NCI-H2171 (cell line): ENCODE data around the gene ZBTB48.
"Not testable (repeated sequence)": the region's sequence is repeated elsewhere in the genome, so short reads cannot be mapped to it uniquely, and the experiment has no call there.

ENCODE experiments used
- DNase-seq: peaks from one replicate; lab custom pipeline; 2025; lab: John Stamatoyannopoulos, UW

Gene ZBTB48

DNA sequence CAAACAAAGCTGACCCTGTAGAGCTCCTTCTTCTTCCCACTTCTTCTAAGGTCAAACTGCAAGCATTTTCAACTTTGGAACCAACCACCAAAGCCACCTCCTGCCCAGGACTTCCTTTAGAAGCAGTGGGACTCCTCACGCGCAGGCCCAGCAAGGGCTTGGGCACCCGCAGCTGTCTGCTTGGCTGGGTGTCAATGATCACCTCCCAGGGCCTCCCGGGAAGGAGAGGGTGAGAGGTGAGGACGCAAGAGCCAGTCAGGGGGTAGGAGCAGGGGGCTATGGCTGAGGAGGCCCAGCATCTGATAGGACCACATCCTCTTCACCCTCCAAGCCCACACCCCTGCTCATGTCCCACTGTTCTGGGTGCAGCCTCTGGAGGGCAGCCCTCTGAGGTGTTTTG, 12.6 kb downstream of the ZBTB48 start:
- DNase-seq = no peak

DNA sequence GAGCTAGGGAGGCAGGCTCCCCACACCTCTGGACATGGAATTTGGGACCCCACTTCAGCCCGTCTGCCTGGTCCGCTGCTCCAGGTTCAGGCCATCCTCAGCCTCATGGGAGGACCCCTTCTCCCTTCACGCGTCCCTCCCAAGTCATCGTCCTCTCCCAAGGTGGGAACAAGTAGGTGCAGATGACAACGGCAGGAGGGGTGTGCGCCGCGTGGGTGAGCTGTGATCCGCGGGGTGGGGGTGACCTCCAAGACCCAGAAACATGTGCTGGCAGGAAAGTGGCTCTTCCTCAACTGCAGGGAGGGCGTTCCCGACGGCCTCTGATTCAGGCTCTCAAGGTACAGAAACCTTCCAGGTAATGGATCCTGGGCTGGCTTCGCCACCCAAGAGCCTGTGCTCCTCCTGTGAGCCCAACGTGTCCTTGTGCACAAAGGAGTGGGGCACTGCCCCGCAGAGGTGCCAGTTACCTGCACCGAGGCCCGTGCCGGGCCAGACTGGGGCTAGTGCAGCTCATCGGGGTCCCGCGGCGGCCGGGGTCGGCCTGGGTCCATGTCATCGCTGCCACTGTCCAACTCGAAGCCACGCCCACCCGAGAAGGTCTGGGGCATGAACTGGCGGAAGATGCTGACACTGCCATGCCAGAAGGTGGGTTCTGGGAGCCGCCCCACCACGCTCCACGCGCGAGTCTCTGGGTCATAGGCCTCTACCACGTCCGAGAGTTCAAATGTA, 13.2 kb downstream of the ZBTB48 start:
- no peak for DNase-seq

DNA sequence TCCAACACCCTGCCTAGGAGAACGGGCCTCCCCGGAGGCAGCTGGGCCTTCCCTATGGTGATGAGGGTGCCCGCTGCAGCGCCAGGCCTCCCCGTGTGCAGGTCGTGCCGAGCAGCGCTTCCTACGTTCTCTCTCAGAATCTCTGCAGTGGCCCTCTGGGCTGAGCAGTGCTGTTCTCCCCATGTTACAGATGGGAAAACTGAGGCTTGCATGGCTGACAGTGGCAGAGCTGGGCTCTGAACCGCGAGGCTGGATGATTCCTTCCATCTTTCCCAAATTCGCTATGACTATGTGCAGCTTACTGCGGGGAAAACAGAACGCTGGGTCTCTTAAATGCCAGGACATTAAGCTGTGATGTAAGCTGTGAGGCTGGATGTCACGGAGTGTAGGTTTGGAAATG, 14.0 kb downstream of the ZBTB48 start:
- no peak for DNase-seq

DNA sequence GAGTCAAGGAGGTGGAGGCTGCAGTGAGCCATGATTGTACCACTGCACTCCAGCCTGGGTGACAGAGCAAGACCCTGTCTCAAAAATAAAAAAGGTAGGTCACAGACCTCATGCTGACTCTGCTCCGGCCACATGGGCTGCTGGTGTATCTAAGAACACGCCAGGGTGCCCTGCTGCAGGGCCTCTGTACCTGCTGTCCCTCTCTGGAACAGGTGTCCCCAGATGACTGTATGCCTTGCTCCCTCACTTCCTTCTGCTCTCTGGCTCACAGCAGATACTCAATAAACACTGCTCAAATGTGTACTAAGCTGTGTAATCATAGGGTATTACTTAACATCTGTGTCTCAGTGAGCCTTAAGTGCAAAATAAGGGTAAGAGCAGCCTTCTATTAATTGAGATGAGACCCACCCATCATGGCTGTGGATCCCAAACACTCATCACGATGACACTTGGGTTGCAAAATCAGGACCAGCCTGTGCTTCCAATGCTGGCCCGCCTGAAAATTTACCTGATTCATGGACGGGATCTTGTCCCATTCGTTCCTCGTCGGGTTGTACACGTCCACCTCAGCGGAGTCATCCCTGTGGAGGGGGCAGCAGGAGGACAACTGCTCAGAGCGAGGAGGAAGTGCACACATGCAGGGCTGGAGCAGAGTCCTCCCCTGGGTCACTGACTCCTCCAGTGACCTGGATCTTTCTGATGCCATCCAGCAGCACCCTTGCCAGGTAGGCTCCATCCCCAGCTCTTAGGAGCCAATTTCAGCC, 15.4 kb downstream of the ZBTB48 start:
- DNase-seq = no peak

DNA sequence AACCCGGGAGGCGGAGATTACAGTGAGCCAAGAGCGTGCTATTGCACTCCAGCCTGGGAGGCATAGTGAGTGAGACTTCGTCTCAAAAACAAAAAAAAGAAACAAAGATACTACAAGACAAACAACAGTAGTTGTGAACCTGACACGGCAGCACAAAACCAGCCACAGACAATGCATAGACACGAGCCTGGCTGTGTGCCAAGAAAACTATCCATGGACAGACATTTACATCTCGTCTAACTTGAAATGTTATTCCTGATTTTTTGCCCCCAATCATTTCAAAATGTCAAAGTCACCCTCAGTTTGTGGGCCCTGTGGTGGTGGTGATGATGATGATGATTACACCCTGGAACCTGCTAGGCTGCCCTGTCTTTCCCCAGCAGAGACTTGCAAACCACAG, 16.6 kb downstream of the ZBTB48 start:
- no peak for DNase-seq

DNA sequence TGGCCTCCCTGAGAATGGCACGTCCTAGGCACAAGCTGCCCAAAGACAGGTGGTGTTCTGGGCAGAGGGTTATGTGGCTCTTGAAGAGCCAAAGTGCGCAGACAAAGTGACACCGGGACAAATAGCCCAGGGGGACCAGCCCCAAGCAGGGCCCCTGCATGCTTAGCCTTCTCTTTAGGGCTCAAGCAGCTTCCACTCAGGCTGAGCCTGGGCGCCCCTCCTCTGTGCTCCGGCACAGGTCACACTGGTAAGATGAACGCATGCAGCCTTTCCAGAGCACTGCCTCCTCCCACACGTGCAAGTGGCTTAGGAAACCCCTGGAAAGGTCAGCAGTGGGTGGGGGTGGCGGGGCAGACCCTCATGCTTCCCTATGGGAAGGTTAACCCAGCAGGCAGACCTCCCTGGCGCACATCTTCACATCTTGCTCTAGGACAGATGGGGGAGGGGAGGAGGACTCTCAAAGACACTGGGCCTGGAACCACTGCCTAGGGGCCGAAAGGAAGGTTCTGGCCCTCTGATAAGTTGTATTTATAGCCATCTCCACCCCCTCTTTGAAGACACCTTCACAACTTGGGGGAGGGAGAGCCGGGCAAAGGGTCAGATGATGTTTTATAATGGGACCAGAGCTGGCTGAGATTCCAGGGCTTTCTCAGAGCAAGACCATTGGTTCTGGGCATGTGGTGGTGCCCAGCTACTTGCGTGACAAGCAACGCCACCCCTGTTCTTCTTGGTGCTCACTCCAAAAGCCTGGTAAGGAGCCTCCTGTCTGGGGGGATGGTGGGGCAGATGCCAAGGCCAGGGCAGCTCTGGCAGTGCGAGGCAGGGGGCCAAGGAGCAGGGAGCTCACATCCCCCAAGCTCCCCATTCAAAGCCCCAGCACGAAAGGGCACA, 17.3 kb downstream of the ZBTB48 start:
- DNase-seq = no peak

DNA sequence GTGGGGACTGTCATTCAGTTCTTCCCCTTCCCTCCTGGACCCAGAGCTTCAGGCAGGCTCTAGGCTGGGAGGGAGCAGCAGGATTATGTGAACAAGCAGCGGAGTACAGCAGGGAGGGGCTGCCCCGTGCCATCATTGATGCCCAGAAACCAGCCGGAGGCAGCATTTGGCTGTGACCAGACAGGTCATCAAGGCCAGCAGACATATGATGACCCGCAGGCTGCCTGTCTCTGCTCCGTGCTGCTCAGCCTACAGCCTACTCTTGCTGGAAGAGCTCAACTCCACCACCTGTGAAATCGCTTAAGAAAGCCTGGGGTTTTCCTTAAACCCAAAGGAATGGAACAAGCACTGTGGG, 18.0 kb downstream of the ZBTB48 start:
- no peak for DNase-seq

DNA sequence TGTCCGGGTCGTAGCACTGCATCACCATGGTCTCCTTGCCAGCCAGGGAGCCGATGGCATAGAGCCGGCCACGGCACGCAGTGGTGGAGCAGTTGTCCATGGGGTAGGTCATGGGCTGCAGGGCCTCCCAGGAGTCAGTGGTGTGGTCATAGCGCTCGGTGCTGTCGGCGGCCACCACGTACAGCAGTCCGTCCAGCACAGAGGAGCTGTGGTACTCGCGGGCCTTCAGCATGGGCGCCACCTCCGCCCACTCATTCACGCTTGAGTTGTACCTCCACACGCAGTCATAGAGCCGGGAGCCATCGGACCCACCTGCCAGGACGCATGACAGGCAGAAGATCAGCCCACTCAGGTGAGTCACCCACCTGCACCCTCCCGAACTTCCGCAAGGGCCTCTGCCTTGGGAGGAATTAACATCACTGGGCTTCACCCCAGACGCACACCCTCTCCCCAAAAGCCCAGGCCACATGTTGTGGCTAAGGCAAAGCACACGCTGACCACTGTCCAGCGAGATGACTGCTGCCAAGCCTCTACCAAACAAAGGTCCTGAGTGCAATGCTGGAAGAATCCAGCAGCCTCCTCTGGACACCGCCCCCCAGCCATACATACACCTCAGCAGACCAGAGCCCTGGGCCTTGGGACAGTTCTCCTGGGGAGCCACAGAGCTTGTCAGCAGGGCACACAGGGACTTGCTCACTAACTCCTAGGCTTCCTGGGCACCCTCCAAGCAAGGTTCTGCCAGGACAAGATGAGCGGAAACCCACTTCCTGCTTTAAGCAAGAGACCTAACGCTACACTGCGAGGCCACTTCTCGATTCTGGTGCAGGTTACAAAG, 19.6 kb downstream of the ZBTB48 start:
- no peak for DNase-seq

DNA sequence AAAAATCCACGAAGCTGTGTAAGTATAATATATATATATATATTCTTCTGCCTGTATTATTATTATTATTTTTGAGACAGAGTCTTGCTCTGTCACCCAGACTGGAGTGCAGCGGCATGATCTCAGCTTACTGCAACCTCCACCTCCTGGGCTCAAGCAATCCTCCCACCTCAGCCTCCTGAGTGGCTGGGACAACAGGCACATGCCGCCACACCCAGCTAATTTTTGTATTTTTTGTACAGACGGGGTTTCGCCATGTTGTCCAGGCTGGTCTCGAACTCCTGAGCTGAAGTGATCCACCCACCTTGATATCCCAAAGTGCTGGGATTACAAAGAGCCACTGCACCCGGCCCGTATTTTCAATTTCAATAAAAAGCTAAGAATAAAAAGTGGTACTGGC, 20.2 kb downstream of the ZBTB48 start:
- not testable (repeated sequence) for DNase-seq

DNA sequence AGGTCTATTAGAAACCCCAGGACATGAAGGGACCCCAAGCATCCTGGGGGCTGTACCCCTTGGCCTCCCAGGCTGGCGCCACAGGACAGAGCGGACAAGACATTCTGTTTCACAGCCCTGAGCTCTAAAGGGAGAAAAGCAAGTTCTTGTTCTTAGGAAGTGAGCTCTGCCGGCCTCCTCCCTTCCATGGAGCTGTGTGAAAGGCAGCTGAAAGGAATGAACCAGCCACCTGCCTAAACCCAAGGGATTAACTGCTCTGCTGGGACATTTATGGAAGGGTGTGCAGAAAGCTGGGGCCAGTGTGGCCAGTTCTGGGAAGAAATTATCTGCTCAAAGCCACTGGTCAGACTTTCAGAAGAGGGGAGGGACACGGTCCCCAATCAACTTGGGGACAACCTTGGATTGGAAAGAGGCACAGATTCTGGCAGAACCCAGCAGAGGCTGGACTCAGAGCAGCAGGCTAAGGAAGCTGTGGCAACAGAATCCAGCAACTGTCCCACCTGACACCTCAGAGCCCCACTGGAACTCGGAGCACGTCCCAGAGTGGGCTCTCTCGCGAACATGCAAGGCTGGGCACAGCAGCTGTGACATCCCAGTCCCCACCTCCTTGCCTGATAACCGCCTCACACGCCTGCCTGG, 20.7 kb downstream of the ZBTB48 start:
- DNase-seq = no peak

DNA sequence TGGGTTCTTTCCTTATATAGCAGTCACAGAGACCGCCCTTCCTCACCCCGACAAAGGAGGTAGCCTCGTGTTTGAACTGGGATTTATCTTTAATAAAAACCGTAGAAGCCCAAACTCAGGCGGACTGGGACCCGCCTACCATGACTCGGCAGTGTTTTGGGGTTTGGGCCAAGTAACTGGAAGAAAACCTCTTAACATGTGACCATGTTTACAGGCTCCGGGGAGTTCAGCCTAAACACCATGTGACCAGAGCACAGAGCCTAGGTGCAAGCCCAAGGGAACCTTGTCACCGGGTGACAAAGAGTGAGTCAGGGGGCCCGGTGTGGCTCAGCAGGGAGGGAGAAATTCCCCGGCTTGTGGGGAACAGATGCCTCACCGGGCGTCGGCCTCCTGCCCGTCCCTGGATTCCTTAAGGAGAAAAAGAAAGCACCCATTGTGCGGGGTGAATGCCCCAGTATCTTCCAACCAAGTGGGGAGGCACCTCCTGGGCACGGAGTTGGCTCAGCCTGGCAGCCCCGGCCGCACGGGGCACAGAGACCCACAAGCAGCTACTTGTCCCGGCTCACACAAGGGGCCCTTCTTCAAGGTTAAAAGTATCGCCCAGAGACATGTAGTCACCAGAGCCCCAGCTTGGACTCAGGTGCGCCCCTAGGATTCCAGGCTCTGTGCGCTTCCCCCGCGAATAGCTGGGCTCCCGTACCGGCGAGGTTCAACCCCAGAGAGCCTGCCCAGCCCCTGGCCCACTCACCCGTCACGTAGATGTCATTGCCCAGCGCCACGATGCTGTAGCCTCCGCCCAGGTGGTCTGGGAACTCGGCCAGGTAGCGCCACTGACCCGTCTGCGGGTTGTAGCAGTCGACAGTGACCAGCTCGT, 21.5 kb downstream of the ZBTB48 start:
- peak; percentile 55 for DNase-seq

DNA sequence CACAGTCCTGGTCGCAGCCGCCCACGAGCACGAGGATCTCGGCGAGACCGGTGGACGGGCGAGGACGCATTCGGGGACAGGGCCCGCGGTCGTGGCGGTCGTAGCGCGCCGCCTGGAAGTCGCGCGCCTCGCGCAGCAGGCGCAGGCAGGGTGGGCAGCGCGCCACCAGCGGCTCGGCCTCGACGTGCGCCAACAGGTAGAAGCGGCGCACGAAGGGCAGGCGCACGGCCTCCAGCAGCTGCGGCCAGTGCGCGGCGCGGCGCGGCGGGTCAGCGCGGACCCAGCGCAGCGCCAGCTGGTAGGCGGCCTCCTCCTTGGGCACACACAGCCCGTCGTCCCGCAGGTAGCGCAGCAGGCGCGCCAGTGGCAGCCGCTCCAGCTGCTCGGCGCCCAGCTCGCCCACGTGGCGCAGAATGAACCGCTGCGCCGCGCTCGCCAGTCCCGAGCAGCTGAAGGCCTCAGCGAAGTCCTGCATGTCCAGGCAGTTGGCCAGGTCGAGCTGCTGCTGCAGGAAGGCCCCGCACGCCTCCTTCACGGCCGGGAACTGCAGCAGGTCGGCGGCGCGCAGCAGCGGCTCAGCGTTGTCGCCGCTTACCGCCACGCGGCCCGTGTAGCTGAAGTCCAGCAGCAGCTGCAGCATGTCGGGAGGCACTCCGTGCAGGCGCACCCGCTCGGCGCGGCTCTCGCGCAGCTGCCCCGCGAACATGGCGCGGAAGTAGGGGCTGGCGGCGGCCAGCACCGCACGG, 22.3 kb downstream of the ZBTB48 start:
- peak; percentile 46 for DNase-seq

DNA sequence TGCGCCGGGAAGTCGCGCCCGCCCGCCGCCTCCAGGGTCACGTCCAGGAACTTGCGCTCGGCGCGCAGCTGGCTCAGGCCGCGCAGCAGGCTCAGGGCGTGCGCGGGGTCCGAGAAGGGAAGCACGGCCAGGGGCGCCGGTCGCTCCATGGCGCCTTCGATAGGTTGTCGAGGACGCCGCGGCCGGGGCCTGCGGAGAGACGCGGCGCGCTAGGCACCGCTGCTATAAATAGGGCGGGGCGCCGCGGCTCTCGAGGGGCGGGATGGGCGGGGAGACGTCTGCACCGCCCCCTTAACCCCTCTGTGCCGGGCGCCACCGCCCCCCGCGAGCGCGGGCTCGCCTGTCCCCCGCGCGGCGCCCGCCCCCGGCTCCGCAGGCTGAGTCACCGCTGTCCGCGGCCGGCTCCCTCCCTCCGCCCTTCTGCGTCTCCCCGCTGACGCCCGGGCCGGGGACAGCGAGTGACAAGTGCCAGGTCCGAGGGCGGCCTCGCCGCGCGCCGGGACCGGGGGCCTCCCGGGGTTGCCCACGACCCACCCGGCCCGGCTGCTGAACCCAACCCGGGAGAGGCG, 23.0 kb downstream of the ZBTB48 start, which contains the start of gene KLHL21:
TSS of gene KLHL21 (minus strand) at position 201 of the 569 bp plus-strand sequence. CDS start at position 149, 52 bp downstream.
- peak; percentile 79 for DNase-seq

DNA sequence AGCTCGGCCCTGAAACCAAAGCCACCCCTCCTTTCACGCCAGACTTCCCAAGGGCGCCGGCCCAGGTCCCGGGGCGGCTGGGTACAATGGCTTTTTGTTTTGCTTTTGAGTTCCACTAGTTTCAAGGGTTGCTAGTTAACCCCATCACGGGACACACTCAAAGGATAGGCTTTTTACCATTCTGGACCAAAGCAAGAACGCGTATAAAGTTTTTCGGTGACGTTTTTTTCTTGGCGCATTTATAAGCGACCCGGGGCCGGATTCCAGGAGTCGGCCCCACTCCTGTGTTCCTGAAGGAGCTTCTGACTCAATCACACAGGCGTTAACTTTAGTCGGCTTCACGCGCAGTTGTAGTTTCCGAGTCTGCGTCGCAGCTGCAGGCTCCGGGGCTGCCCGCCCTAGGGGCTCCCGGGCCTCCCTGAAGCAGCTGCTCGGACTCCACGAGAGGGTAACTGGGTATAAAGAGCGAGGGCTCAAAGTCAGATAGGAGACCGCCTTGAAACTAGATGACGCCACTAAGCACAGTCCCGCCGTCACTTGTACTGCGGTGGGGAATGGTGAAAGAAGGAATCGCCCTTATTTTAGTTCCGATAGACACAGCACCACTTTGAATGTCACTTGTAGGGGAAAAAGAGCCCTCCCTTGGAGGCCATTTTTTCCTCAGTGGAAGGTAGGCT, 23.6 kb downstream of the ZBTB48 start:
- DNase-seq = no peak

DNA sequence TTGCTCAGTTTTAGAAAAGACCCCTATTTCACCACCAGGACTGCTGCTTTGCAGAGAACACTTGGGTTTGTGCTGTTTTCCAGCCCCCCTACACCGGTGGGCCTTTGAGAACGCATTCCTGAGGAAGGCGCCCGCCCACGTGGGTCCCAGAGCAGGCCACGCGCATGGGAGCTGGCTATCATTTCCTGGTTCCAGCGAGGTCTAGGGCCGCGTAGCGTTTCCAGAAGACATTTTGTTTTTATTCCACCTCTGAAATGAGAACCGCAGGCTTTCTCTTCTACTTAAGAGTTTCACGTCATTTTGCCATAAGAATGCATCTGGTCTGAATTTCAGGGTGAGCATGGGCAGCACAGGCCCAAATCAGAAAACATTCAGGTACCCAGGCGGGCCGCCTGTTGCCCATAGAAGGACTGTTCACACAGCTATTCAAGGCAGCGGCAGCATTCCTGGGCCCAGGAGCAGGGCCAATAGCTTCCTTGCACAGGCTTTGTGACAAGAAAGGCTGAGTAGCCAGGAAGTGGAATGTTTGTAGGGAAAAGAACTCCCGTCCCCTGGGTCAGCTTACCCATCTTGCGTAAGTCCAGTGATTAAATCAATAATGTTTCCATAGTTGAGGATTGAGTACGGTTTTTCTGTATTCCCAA, 24.2 kb downstream of the ZBTB48 start:
- no peak for DNase-seq

DNA sequence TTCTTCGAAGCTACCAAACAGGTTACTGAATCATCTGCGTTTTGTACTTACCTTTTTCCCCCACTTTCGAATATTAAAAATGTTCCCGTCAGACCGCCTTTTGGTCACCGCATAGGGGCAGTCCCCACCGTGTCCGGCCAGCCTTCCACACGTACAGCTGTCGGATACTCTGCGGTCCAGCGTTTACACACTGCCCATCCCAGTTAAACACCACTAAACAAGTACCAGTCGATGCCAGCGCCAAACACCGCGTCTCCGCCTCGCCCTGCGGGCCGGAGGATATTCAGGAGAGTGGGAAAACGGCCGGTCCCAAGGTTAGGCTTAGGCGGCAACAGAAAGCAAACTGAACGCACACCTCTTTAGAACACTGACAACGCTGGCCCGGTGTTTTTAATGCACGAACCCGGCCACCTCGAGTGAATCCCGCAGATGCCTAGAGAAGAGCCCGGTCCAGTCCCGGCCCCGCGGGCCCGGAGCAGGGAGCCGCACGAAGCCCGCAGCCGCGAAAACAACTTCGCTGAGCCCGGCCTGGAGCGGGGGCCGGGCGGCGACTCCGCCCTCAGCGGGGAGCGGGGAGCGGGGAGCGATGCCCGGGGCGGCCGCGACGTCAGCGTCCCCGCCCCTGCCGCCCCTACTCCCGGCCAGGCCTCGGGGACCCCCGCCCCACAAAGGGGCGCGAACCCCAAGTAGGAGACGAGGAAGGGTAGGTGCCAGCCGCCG, 33.0 kb downstream of the ZBTB48 start:
- peak; percentile 33 for DNase-seq

DNA sequence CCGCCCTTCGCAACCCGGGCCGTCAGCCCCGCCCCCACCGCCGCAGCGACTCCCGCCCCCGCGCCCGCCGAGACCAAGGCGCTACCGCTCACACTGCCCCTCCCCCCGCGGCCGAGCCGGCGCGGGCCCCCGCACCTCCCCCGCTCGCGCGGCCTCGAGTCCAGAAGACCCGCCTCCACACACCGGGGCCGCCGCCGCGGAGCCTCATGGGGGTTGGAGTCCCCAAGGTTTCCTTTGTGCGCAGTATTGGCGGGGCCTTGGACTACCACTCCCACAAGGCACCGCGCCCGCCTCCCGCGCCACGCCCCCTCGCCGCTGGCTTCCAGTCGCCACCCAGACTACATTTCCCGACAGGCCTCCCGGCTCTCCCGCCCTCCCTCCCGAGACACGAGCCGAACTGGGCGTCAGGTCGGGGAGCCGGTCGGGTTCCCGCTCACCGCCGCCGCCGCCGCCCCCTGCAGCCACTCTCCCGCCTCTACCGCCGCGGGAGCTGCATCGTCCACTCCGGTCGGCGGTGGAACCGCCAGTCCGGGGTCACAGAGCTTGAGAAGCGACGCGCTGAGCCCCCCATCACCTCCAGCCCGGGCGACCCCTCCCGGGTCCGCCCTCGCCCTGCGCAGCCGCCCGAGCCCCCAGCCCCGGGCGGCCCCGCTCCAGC, 33.7 kb downstream of the ZBTB48 start, which contains the start of gene PHF13:
TSS of gene PHF13 (plus strand) at position 371 of the 658 bp plus-strand sequence. CDS start 336 bp downstream, outside the sequence.
- DNase-seq = peak; percentile 98
